GM19193 (cell line): ENCODE data around the gene USP19.

Experiments used
- POLR2A ChIP-seq: IDR thresholded peaks from 4 replicates; pipeline ENCODE4 v1.6.1; 2011; ENCODE audit not compliant: insufficient read depth, insufficient read length; ENCODE audit errors: extremely low read depth

Gene USP19

DNA sequence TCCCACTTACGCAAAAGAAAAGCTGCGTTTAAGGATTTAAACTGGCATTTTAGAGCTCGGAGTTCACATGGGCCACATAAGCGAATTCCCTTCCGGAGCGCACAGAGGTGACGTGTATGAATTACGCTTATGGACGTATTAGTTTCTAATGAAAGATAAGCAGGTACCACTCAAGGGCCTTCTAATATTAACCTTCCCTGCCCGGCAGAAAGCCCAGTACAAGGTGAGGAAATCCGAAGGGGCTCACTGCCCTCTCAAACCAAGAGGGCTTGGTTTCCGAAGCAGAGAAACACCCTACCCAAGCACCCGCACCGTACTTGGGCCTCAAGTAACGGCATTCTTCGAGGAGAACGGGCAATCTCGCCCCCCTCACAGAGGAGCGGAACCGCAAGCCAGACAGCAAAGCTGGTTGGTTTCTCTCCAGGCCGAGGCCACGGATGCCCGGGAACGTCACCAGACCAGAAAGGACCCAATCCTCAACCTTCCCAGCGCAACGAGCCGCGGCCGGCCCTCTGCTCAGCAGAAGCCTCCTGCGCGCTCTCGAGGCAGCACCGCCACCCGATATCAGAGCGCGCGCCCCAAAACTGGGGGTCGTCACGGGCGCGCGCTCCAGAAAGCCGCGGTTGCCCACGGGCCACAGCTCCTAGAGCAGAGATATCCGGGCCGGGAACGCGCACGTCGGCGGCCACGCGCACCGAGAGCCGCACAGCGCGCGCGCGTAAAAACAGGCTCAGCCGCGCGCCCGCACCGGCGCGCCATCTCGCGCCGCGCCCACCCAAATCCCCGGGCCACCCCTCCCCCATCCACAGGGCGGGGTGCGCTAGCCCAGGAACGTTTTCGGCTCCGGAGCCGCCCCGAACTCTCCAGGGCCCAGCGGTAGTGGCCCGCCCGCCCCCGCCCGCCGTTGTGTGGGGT is 27.4 kb downstream of the USP19 start:
- TF ChIP-seq POLR2A = peak; percentile 26

DNA sequence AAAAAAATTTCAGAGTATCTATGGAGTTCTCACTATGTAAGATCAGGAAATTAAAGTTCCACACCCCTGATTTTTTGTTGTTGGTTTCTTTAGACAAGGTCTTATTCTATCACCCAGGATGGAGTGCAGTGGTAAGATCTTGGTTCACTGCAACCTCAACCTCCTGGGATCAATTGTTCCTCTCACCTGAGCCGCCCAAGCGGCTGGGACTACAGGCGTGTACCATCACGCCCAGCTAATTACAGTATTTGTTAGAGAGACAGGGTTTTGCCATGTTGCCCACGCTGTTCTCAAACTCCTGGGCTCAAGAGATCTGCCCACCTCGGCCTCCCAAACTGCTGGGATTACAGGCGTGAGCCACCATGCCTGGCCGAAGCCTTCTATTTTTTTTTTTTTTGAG is 39.2 kb downstream of the USP19 start:
- TF ChIP-seq POLR2A = no peak

DNA sequence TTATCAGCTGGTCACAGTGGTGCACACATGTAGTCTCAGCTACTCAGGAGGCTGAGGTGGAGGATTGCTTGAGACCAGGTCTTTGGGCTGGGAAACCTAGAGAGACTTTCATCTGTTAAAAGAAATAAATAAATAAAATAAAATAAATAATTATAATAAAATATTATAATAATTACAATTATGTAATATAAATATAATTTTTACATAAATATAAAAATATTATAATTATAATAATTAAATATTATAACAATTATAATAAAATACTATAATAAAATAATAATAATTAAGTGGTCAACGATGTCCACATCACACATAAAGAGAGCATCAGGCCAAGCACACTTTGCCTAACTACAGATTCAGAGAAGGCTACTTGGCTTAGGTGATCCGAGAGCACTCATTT is 41.4 kb downstream of the USP19 start:
- no peak for TF ChIP-seq POLR2A

DNA sequence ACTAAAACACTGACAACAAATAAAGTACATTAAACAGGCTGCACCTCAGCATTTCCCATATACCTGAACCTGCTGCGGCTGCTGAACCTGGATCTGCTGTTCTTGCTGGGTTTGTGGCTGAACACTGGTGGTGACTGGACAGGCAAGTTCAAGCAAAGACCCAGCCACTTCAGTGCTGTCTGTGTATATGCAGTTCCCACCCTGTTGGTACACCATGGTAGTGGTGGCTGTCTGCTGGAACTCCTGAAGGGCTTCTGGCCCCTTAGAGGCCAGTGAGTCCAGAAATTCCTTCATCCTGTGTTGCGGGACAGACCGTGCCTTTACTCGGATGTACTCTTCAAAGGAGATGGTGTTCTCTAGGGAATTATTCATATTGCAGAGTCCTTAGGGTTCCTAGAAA is 44.0 kb downstream of the USP19 start:
- TF ChIP-seq POLR2A = no peak

DNA sequence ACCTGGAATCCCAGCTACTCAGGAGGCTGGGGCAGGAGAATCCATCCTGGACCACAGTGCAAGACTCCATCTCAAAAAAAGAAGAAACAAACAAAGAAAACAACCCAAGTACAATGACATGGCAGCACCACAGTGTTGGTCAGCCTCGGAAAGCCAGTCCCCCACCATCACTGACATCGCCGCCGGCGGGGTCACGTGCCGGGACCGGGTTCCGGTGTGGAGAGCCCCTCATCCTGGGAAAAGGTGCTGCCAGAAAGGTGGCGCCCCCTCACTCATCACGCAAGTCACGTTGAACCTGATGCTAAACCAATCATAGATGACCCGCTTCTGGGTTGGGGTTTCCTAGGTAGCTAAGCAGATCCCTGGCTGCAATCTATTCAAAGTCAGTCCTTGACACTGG is 44.5 kb downstream of the USP19 start:
- no peak for TF ChIP-seq POLR2A
